B cell (primary cell): ENCODE results near the gene CAMSAP2.

Experiments
- CTCF ChIP-seq: fragments of 200-600 bp; IDR thresholded peaks from one replicate; pipeline ENCODE4 v1.8.0; 2022; ENCODE audit warnings: antibody characterized with exemption, mild to moderate bottlenecking
- EZH2 ChIP-seq: IDR thresholded peaks from 2 replicates; pipeline ENCODE4 v1.6.1; 2012; ENCODE audit warnings: borderline replicate concordance, low read depth, mild to moderate bottlenecking, moderate library complexity, low read length; ENCODE audit not compliant: insufficient read depth, poor library complexity, severe bottlenecking

- TF ChIP-seq CTCF (no peak), EZH2 (no peak)
These were observed 35.6 kb downstream of the CAMSAP2 start for GRCh38 chr1:200774311-200774710.
